Activated B cell treated with CpG ODN at 0.5 μM for 24 hours (primary cell): ENCODE measurements around the gene OSTC. TPM values are rescaled to one million over a fixed set of nuclear protein-coding genes. Genes with fewer than 3 reads are reported as not detected.

ENCODE experiments used
- ATAC-seq: fragments of 200-7000 bp; cut with Tn5 transposase; one replicate; pipeline ENCODE4 v1.10.0; 2021; ENCODE audit warnings: low read depth, mild to moderate bottlenecking, moderate library complexity
- CTCF ChIA-PET: fragments of 350-600 bp; sonication (Branson Sonifier 250); formaldehyde crosslinking; loops from one replicate; lab custom pipeline; 2021; ENCODE audit warnings: antibody characterized with exemption; lab: Charles Lee
- POLR2A ChIA-PET: fragments of 350-600 bp; sonication (Branson Sonifier 250); formaldehyde crosslinking; loops from one replicate; lab custom pipeline; 2021; ENCODE audit warnings: antibody characterized with exemption; lab: Charles Lee
- DNase-seq: peaks from one replicate; pipeline ENCODE4 v3.0.0; 2022
- H3K27ac Mint-ChIP-seq: one replicate; pipeline ENCODE4 v1.8.0; 2020; ENCODE audit warnings: mixed read lengths
- H3K27me3 Mint-ChIP-seq: one replicate; pipeline ENCODE4 v1.8.0; 2021; ENCODE audit warnings: mixed read lengths
- H3K36me3 Mint-ChIP-seq: one replicate; pipeline ENCODE4 v1.8.0; 2021; ENCODE audit warnings: low read depth, mixed read lengths
- H3K4me1 Mint-ChIP-seq: one replicate; pipeline ENCODE4 v1.8.0; 2021; ENCODE audit warnings: mixed read lengths
- H3K4me3 Mint-ChIP-seq: one replicate; pipeline ENCODE4 v1.8.0; 2020; ENCODE audit warnings: mild to moderate bottlenecking, mixed read lengths
- H3K9me3 Mint-ChIP-seq: one replicate; pipeline ENCODE4 v1.8.0; 2020; ENCODE audit warnings: mixed read lengths
- intact Hi-C: fragments of 100-400 bp; cut with micrococcal nuclease; formaldehyde crosslinking; loops from one replicate; pipeline ENCODE4 v1.15.1; 2024
- total RNA-seq: library from RNA; stranded (reverse); gene quantifications from 2 replicates; pipeline ENCODE4 v1.2.3, GENCODE V29; 2022
- TF ChIP-seq, protein P1 (sequence below): fragments of 200-600 bp; IDR thresholded peaks from one replicate; pipeline ENCODE4 v1.8.0; 2022; ENCODE audit warnings: antibody characterized with exemption, mild to moderate bottlenecking

OSTC gene
- total RNA-seq, 1 donor from 2014 or later = 56.7 TPM

DNA sequence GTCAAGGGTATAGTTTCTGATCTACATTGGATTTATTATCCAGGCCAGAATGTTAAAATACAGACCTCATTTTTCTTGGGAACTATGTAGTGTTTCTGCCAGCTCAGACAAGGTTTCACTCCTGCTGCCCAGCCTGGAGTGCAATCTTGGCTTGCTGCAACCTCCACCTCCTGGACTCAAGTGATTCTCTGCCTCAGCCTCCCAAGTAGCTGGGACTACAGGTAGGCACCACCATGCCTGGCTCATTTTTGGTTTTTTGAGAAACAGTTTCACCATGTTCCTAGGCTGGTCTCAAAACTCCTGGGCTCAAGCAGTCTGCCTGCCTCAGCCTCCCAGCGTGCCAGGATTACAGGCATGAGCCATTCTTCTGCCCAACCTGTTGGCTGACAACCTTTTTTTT lies 24.3 kb upstream of the OSTC start:
- DNase-seq (no peak), ATAC-seq (no peak)
- Mint-ChIP-seq H3K27ac (no peak overlapping the region), H3K36me3 (peaks cover 87% of the 10 kb centered on the region), H3K4me3 (no peak overlapping the region), H3K9me3 (no peaks in the 10 kb centered on the region), H3K4me1 (peaks cover 32% of the 10 kb centered on the region), H3K27me3 (no peaks in the 10 kb centered on the region)
- POLR2A ChIA-PET = interaction anchor here (0.6 to 3.4 kb wide), 2 partner anchors 24 to 637 kb away, joined by 3 to 22 read pairs; partner anchors contain the start of genes HADH and OSTC
- TF ChIP-seq, protein P1, sequence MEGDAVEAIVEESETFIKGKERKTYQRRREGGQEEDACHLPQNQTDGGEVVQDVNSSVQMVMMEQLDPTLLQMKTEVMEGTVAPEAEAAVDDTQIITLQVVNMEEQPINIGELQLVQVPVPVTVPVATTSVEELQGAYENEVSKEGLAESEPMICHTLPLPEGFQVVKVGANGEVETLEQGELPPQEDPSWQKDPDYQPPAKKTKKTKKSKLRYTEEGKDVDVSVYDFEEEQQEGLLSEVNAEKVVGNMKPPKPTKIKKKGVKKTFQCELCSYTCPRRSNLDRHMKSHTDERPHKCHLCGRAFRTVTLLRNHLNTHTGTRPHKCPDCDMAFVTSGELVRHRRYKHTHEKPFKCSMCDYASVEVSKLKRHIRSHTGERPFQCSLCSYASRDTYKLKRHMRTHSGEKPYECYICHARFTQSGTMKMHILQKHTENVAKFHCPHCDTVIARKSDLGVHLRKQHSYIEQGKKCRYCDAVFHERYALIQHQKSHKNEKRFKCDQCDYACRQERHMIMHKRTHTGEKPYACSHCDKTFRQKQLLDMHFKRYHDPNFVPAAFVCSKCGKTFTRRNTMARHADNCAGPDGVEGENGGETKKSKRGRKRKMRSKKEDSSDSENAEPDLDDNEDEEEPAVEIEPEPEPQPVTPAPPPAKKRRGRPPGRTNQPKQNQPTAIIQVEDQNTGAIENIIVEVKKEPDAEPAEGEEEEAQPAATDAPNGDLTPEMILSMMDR = no peak
- intact Hi-C loops = loop anchor here (10.0 kb wide), 1 partner anchor 1189 kb away; the partner anchor contains the start of gene GAR1
- CTCF ChIA-PET = no interaction called here

DNA sequence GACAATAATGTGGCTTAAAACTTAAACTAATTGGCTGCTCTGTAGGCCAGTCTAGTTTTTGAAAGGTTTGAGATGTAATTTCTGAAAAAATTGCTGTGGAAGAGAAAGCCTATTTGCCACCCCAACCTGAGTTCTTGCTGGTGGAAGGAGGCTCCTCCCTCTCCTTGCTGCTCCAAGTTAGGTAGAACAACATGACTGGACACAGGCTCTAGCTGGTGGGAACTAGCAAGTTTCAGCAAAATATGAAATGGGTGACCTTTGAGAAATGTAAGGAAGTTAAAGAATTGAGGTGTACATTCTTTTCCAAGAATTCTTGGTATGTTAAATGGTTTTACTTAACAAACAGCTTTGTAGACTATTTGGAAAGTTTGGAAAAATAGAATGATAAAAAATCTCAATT lies 22.0 kb upstream of the OSTC start:
- DNase-seq = no peak
- Mint-ChIP-seq H3K4me3 (no peak overlapping the region), H3K4me1 (peaks cover 11% of the 10 kb centered on the region), H3K9me3 (no peaks in the 10 kb centered on the region), H3K27me3 (no peaks in the 10 kb centered on the region), H3K27ac (no peak overlapping the region), H3K36me3 (peaks cover 89% of the 10 kb centered on the region)
- CTCF ChIA-PET = no interaction called here
- intact Hi-C loops = loop anchor here (10.0 kb wide), 1 partner anchor 1186 kb away; the partner anchor contains the start of gene GAR1
- no peak for ATAC-seq
- TF ChIP-seq, protein P1 = no peak
- POLR2A ChIA-PET = interaction anchor here (3.4 kb wide), 1 partner anchor 22 kb away, joined by 22 read pairs; the partner anchor contains the start of gene OSTC

GRCh38 chr4:108635070-108635655 lies 15.2 kb upstream of the OSTC start:
- TF ChIP-seq, protein P1 = no peak
- Mint-ChIP-seq H3K36me3 (peaks cover 52% of the 10 kb centered on the region), H3K27ac (no peak overlapping the region), H3K4me3 (no peak overlapping the region), H3K27me3 (no peaks in the 10 kb centered on the region), H3K9me3 (no peaks in the 10 kb centered on the region), H3K4me1 (no peaks in the 10 kb centered on the region)
- intact Hi-C loops = no loop called here
- no peak for DNase-seq
- POLR2A ChIA-PET = interaction anchor here (0.7 kb wide), 1 partner anchor 672 kb away, joined by 6 read pairs; no protein-coding TSS in a partner anchor
- CTCF ChIA-PET = no interaction called here
- ATAC-seq = no peak

- DNase-seq = no peak
- Mint-ChIP-seq H3K27me3 (no peaks in the 10 kb centered on the region), H3K4me3 (no peak overlapping the region), H3K36me3 (peaks cover 43% of the 10 kb centered on the region), H3K4me1 (no peaks in the 10 kb centered on the region), H3K9me3 (no peaks in the 10 kb centered on the region), H3K27ac (no peak overlapping the region)
- intact Hi-C loops = no loop called here
- ChIA-PET CTCF (no interaction called here), POLR2A (interaction anchor here (1.4 kb wide), 1 partner anchor 14 kb away, joined by 4 read pairs; the partner anchor contains the start of gene OSTC)
- no peak for ATAC-seq
- TF ChIP-seq, protein P1 = no peak
Measured at GRCh38 chr4:108636246-108636645, 14.2 kb upstream of the OSTC start.

DNA sequence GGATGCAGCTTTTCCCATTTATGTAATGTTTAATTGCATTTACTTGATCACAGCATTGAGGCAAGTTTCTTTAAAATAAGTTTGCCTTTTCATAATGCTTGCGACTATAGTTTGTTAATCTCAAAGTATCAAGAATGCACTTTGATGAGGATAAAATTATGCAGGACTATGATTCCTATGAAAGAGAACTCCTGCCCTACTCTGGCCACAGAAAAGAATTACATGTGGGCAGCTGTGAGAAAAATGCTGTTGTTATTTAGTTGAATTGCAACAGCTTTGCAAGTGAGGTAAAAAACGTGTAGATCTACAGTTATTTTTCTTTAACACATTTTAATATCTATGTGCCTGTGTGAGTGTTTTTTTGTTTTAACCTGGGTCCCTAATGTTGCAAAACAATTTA lies 12.5 kb upstream of the OSTC start:
- no peak for DNase-seq
- TF ChIP-seq, protein P1 = no peak
- ChIA-PET CTCF (no interaction called here), POLR2A (no interaction called here)
- Mint-ChIP-seq H3K36me3 (peaks cover 29% of the 10 kb centered on the region), H3K27me3 (no peaks in the 10 kb centered on the region), H3K4me3 (no peak overlapping the region), H3K27ac (no peak overlapping the region), H3K9me3 (no peaks in the 10 kb centered on the region), H3K4me1 (no peaks in the 10 kb centered on the region)
- intact Hi-C loops = no loop called here
- no peak for ATAC-seq
